OCI-LY7 (cell line): ENCODE results near the gene FANCI. TPM values are rescaled to one million over a fixed set of nuclear protein-coding genes. Genes with fewer than 3 reads are reported as not detected.

Experiments used
- BruUV-seq: library from RNA; stranded (reverse); fragments of 400-500 nt; replicated peaks from 2 replicates; lab custom pipeline; 2021; lab: Mats Ljungman, UMichigan
- CTCF ChIA-PET: fragments of 300-600 bp; sonication (Branson Sonifier 250); formaldehyde crosslinking; loops from one replicate; lab custom pipeline; 2022; ENCODE audit warnings: antibody characterized with exemption; ENCODE audit not compliant: unreplicated experiment; lab: Charles Lee
- POLR2A ChIA-PET: fragments of 300-600 bp; sonication (Branson Sonifier 250); formaldehyde crosslinking; loops from one replicate; lab custom pipeline; 2022; ENCODE audit warnings: antibody characterized with exemption; lab: Charles Lee
- DNase-seq: peaks from one replicate; pipeline ENCODE4 v3.0.0-alpha.2; 2015; ENCODE audit warnings: low spot score
- H2AFZ ChIP-seq: fragments of 200-600 bp; sonication (generic), shearing (Covaris generic); 2 replicates; pipeline ENCODE4 v1.6.1; 2014; ENCODE audit warnings: mild to moderate bottlenecking, antibody characterized with exemption, low read length, moderate library complexity
- H3K27ac ChIP-seq: fragments of 200-600 bp; sonication (generic); 2 replicates; pipeline ENCODE4 v1.5.1; 2014; ENCODE audit warnings: mixed run types, low read depth, mild to moderate bottlenecking, moderate library complexity, low read length, inconsistent platforms; ENCODE audit not compliant: poor library complexity, severe bottlenecking
- H3K36me3 ChIP-seq: fragments of 200-600 bp; sonication (generic); 2 replicates; pipeline ENCODE4 v1.6.1; 2014; ENCODE audit warnings: mild to moderate bottlenecking, antibody characterized with exemption, low read length, moderate library complexity, mixed read lengths; ENCODE audit not compliant: insufficient read depth
- H3K4me1 ChIP-seq: fragments of 200-600 bp; sonication (generic); 2 replicates; pipeline ENCODE4 v1.5.1; 2014; ENCODE audit warnings: mild to moderate bottlenecking, low read length; ENCODE audit not compliant: insufficient read depth, poor library complexity, severe bottlenecking
- H3K4me2 ChIP-seq: fragments of 200-600 bp; sonication (generic); 2 replicates; pipeline ENCODE4 v1.6.1; 2014; ENCODE audit warnings: mild to moderate bottlenecking, low read length
- H3K4me3 ChIP-seq: fragments of 200-600 bp; sonication (generic); 2 replicates; pipeline ENCODE4 v1.5.1; 2014; ENCODE audit warnings: mild to moderate bottlenecking, low read depth, low read length; ENCODE audit not compliant: poor library complexity, severe bottlenecking
- H3K79me2 ChIP-seq: fragments of 200-600 bp; sonication (generic); 2 replicates; pipeline ENCODE4 v1.6.1; 2016; ENCODE audit warnings: low read depth, mild to moderate bottlenecking, low read length, moderate library complexity, mixed read lengths; ENCODE audit not compliant: insufficient read depth
- H3K9me2 ChIP-seq: fragments of 200-600 bp; sonication (generic); 2 replicates; pipeline ENCODE4 v1.6.1; 2016; ENCODE audit warnings: mild to moderate bottlenecking, low read length, mixed read lengths; ENCODE audit not compliant: insufficient read depth
- H3K9me3 ChIP-seq: fragments of 200-600 bp; sonication (generic); 2 replicates; pipeline ENCODE4 v1.6.1; 2014; ENCODE audit warnings: mild to moderate bottlenecking, mixed run types, low read length, mixed read lengths
- H4K20me1 ChIP-seq: fragments of 200-600 bp; sonication (generic); 2 replicates; pipeline ENCODE4 v1.6.1; 2014; ENCODE audit warnings: mild to moderate bottlenecking, antibody characterized with exemption, low read length, moderate library complexity, mixed read lengths; ENCODE audit not compliant: insufficient read depth
- CTCF ChIP-seq: fragments of 200-600 bp; sonication (generic); conservative IDR thresholded peaks from 2 replicates; pipeline ENCODE4 v1.5.1; 2014; ENCODE audit warnings: mild to moderate bottlenecking, antibody characterized with exemption, low read length, moderate library complexity, mixed read lengths
- EZH2phosphoT487 ChIP-seq: fragments of 200-600 bp; sonication (generic); IDR thresholded peaks from 2 replicates; pipeline ENCODE4 v1.6.1; 2018; ENCODE audit warnings: low read depth, borderline replicate concordance, mild to moderate bottlenecking, mixed run types, antibody characterized with exemption, low read length, moderate library complexity, mixed read lengths
- intact Hi-C: fragments of 100-400 bp; cut with micrococcal nuclease; formaldehyde crosslinking; loops from one replicate; pipeline ENCODE4 v1.10.0; 2022; ENCODE audit not compliant: unreplicated experiment
- total RNA-seq, 2 experiments: library from RNA; depleted of rRNA in 1 of 2; stranded (reverse); fragments of >200 nt in 1 of 2; shearing (Covaris generic) in 1 of 2; gene quantifications; 2 replicates each; pipeline ENCODE4 v1.2.3, GENCODE V29; 2014 to 2022

Gene FANCI
- total RNA-seq, 2 experiments from 2014 or later: 112 to 211 TPM

- H3K4me1 ChIP-seq: no peaks in the 10 kb centered on the region
- ChIA-PET CTCF (no interaction called here), POLR2A (interaction anchor here (0.6 kb wide), 1 partner anchor 10 kb away, joined by 3 read pairs; no protein-coding TSS in a partner anchor)
- no peaks in the 10 kb centered on the region for H3K79me2 ChIP-seq
- intact Hi-C loops: no loop called here
- H3K9me3 ChIP-seq: no peaks in the 10 kb centered on the region
- no peak overlapping the region for H3K4me3 ChIP-seq
- no peak overlapping the region for H2AFZ ChIP-seq
- no peaks in the 10 kb centered on the region for H4K20me1 ChIP-seq
- BruUV-seq: no TSS peak
- H3K36me3 ChIP-seq: no peaks in the 10 kb centered on the region
- no peaks in the 10 kb centered on the region for H3K9me2 ChIP-seq
- H3K27ac ChIP-seq: no peak overlapping the region
- DNase-seq: no peak
- TF ChIP-seq EZH2phosphoT487 (no peak), CTCF (no peak)
- no peak overlapping the region for H3K4me2 ChIP-seq
These were observed 99.1 kb downstream of the FANCI start for GRCh38 chr15:89342840-89343239.

- no peaks in the 10 kb centered on the region for H4K20me1 ChIP-seq
- ChIA-PET POLR2A (interaction anchor here (0.6 to 0.9 kb wide), 6 partner anchors 30 to 1613 kb away, joined by 3 to 6 read pairs (median 4); no protein-coding TSS in a partner anchor), CTCF (no interaction called here)
- H3K27ac ChIP-seq: no peak overlapping the region
- H3K79me2 ChIP-seq: no peaks in the 10 kb centered on the region
- intact Hi-C loops: no loop called here
- no peak overlapping the region for H2AFZ ChIP-seq
- no peaks in the 10 kb centered on the region for H3K36me3 ChIP-seq
- no peaks in the 10 kb centered on the region for H3K9me2 ChIP-seq
- no TSS peak for BruUV-seq
- H3K4me2 ChIP-seq: no peak overlapping the region
- no peak for TF ChIP-seq CTCF
- no peak for TF ChIP-seq EZH2phosphoT487
- H3K4me3 ChIP-seq: no peak overlapping the region
- no peak for DNase-seq
- no peaks in the 10 kb centered on the region for H3K4me1 ChIP-seq
- no peaks in the 10 kb centered on the region for H3K9me3 ChIP-seq
These were observed 101.5 kb downstream of the FANCI start for GRCh38 chr15:89345248-89345647.

GRCh38 chr15:89346516-89347231 lies 102.9 kb downstream of the FANCI start:
- no peak overlapping the region for H3K4me3 ChIP-seq
- H4K20me1 ChIP-seq: no peaks in the 10 kb centered on the region
- H3K4me2 ChIP-seq: no peak overlapping the region
- no peak overlapping the region for H3K27ac ChIP-seq
- intact Hi-C loops: no loop called here
- DNase-seq: no peak
- POLR2A ChIA-PET: no interaction called here
- no peaks in the 10 kb centered on the region for H3K79me2 ChIP-seq
- H3K9me2 ChIP-seq: no peaks in the 10 kb centered on the region
- H3K9me3 ChIP-seq: no peaks in the 10 kb centered on the region
- BruUV-seq: no TSS peak
- TF ChIP-seq EZH2phosphoT487 (no peak), CTCF (no peak)
- H3K4me1 ChIP-seq: no peaks in the 10 kb centered on the region
- H3K36me3 ChIP-seq: no peaks in the 10 kb centered on the region
- CTCF ChIA-PET: interaction anchor here (1.0 kb wide), 1 partner anchor 12 kb away, joined by 3 read pairs; no protein-coding TSS in a partner anchor
- no peak overlapping the region for H2AFZ ChIP-seq
